ENCODE results near the gene GOLPH3L.
"Not testable (repeated sequence)": the region's sequence is repeated elsewhere in the genome, so short reads cannot be mapped to it uniquely, and the experiment has no call there.

Gene GOLPH3L

DNA sequence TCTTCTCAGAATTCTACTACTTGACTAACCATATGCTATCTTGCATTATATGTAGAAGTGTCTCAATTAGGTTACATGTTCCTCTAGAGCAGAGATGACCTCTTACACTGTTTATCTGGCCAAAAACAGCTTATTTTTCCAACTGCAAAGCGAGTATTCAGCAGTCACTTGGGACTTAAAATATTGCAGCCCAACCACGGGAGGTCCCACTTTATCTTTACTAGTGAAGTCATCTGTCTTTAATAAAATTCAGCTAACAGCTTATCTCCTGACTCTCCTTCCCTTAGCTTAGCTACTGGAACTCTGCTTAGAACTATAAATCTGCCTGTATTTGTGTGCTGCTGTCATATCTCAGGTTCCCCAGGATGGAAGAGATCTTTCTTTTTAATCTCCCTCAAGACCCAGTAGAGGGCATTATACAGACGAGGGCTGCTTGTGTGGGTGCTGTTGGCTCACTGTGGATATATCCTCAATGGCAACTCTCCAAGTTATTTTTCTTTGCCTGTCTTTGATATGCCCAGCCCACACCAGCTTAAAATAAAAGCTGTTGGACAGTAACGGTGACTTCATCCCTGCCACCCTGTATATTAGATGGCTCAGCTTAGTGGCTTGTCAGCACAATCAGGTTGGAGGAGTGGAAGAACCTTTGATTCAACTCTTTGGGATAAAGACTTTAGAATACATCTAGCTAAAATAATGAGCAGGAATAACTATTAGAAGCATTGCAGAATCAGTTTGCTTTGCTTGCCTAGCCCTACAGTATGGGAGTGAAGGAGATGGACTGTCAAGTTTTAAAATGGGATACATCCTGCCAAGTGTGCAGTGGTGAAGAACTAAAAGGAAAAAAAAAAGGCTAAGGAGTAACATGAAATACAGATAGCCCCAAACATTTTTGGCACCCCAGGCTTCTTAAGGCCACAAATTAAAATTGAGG, 77.1 kb downstream of the GOLPH3L start:
- DNase-seq (ENCODE audit: low read depth in 3 of 3, low spot score in 1 of 3), result no peak

DNA sequence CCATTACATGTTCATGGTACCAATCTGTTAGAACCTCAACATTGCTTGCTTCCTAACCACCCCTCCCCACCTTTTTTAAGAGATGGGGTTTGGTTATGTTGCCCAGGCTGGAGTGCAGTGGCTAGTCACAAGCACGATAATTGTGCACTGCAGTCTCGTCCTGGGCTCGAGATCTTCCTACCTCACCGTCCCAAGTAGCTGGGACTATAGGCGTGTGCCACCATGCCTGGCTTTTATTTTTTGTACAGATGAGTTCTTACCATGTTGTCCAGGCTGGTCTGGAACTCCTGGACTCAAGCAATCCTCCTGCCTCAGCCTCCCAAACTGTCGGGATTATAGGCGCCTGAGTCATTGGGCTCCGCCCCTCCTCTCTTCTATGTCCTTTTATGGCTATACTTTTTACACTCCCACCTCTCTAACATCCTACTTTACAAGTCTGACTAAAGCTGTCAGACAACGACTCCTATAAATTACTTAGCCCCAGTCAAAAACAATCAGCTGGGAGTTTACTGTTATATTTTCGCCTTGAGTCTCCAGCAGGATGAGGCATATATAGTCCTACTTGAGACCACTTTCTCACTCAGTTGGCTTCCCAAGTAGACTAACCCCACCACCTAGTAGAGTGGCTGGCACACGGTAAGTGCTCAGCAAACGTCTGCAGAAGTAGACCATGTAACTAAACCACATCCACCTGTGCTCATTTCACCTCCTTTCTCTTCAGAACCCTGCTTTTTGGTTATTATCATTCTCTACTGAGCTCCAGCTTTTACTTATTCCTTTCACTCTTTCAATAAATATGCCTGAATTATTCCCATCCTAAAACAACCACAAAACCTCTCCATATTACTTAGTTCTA, 81.4 kb downstream of the GOLPH3L start:
- DNase-seq (ENCODE audit: low read depth in 3 of 3, low spot score in 1 of 3), result no peak

DNA sequence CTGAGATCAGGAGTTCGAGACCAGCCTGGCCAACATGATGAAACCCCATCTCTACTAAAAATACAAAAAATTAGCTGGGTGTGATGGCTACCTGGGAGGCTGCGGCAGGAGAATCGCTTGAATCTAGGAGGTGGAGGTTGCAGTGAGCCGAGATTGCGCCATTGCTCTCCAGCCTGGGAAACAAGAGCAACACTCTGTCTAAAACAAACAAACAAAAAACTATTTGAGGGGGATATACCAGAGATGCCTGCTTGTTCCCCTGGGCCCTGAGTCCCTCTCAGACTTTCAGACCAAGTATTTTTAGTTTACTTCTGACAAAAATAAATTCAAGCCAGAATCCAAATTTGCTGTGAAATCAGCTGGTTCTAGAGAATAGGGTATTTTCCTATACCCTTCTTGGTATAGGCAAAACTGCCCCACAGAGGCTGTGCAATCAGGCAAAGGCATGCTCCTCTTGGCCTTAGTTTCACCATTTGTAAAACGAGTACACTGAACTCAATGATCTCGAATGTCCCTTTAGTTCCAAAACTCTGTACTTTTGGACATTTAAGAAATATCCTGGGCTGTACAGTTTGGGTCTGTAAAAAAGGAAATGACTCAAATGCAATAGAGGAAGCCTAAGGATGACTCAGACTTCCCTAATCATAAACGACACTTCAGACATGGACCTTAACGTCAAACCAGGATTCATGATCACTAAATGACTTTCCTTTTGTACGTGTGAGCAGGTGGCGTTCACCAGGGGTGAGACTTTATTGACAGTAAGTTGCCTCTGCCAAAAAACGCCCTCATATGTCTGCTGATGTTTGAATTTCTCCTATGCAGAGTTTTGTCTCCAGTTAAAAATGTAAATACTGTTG, 83.7 kb downstream of the GOLPH3L start:
- DNase-seq (ENCODE audit: low read depth in 3 of 3, low spot score in 1 of 3), result no peak

DNA sequence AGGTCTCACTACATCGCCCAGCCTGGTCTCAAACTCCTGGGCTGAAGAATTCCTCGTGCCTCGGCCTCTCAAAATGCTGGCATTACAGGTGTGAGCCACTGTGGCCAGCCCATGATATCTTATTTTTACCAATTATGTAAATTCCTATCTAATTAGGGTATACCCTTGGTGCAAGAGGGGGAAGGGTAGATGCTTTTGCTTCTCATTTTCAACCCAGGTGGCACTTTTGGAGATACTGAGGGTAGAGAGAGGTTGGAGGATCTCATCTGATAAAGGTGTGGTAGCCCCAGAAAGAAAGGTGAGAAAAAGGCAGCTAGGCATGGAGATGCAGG, 85.0 kb downstream of the GOLPH3L start:
- no peak for DNase-seq (ENCODE audit: low read depth in 3 of 3, low spot score in 1 of 3)

DNA sequence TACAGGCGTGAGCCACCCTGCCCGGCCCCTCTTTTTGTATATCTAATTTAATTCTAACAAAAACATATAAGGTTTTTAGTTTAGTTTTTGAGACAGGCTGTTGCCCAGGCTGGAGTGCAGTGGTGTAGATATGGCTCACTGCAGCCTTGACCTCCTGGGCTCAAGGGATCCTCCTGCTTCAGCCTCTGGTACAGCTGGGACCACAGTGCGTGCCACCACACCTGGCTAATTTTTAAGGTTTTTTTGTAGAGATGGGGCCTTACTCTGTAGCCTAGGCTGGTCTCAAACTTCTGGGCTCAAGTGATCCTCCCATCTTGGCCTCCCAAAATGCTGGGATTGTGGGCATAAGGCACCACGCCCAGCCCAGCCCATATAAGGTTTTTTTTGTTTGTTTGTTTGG, 86.4 kb downstream of the GOLPH3L start:
- no peak for DNase-seq (ENCODE audit: low read depth in 3 of 3, low spot score in 1 of 3)

DNA sequence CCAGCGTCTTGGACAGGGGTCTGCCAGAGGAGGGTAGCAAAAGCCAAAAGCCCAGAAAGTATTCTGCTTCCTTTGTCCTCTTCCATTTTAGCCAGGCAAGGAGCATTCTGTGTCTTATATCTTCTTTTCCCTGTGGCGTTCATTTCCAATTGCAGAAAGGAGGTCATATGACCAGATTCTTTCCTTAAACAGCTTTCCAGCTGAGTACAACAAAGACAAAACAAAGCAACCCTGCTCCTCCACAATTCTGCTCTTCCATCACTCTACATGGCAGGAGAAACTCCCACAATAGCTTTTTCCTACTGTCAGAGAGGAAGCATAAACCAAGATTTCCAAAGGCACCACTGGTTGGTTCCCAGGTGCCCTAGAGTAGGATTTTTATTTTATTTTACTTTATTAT, 87.2 kb downstream of the GOLPH3L start:
- no peak for DNase-seq (ENCODE audit: low read depth in 3 of 3, low spot score in 1 of 3)

DNA sequence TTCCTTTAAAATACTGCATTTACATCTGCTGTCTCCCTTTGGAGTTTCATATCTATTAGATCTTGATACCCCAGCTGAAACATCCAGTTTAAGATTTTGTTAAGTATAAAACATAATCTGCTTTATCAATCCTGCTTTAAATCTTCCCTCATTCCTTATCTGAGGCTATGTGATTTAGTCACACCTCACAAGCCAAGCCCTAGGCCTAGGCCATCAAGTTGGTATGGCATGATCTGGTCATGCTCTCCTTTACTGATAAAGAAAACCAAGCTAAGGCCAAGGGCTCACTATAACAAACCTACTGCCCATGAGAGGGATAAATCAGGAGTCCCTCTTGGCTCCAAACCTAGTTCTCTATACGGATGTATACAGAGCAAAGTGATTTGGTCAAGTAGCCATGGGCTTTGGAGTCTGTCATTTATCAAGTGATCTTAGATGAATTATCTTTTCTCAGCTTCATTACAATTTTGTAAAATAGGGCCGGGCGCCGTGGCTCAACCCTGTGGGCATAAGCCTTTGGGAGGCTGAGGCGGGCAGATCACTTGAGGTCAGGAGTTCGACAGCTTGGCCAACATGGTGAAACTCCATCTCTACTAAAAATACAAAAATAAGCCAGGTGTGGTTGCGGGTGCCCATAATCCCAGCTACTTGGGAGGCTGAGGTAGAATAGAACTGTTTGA, 90.4 kb downstream of the GOLPH3L start:
- DNase-seq (ENCODE audit: low read depth in 3 of 3, low spot score in 1 of 3), result no peak

DNA sequence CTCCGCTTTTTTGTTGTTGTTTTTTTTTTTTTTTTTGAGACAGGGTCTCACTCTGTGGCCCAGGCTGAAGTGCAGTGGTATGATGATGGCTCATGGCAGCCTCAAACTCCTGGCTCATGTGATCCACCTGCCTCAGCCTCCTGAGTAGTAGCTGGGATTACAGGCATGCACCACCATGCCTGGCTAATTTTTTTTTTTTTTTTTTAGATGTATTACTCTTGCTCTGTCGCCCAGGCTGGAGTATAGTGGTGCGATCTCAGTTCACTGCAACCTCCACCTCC, 91.6 kb downstream of the GOLPH3L start:
- not testable (repeated sequence) for DNase-seq (ENCODE audit: low read depth in 3 of 3, low spot score in 1 of 3)

DNA sequence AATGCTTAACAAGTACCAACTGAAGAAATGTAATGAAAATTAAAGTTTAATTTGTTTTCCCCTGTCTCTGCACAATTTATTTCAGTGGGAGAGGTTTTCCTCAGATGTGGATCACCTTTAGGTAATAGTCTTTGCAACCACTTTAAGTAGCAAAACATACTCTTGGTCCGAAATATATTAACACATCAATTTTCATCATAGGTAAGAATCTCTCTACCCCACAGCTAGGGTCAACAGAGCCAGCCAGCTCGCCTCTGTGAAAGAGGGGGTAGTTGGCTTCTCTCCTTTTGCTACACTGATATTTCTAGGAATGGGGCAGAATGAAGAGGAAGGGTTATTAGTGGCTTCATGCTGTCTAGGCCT, 92.7 kb downstream of the GOLPH3L start:
- no peak for DNase-seq (ENCODE audit: low read depth in 3 of 3, low spot score in 1 of 3)

DNA sequence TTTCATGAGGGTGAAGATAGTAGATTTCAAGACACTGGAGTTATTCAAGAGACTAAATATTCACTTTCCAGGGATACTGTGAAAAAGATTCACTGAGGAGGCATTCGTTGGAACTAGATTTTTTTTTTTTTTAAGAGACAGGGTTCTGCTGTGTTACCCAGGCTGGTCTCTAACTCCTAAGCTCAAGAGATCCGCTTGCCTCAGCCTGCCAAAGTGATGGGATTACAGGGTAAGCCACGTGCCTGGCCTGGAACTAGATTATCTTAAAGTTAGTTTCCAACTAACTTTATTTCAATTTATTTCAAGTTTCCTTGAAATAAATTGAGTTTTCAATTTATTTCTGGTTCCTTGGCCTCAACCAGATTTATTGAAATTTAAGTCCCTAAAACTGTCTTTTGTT, 93.2 kb downstream of the GOLPH3L start:
- no peak for DNase-seq (ENCODE audit: low read depth in 3 of 3, low spot score in 1 of 3)

DNA sequence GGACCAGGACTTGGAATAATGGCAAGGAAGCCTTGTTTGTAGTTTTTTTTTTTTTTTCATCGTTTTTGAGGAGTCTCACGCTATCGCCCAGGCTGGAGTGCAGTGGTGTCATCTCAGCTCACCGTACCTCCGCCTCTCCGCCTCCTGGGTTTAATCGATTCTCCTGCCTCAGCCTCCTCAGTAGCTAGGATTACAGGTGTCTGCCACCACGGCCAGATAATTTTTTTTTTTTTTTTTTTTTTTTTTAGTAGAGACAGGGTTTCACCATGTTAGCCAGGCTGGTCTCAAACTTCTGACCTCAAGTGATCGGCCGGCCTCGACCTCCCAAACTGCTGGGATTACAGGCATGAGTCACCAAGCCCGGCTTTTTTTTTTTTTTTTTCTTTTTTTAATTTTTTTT, 94.6 kb downstream of the GOLPH3L start:
- DNase-seq (ENCODE audit: low read depth in 3 of 3, low spot score in 1 of 3), result not testable (repeated sequence)

DNA sequence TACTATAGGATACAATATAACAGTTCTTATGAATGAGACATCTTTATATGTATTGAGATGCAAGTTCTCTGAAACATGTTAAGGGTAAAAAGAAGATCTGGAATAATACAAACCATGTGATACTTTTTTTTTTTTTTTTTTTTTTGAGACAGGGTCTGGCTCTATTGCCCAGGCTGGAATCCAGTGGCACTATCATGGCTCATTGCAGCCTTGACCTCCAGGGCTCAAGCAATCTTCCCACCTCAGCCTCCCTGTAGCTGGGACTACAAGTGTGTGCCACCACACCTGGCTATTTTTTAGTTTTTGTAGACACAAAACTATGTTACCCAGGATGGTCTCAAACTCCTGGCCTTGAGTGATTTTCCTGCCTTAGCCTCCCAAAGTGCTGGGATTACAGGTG, 95.4 kb downstream of the GOLPH3L start:
- DNase-seq (ENCODE audit: low read depth in 3 of 3, low spot score in 1 of 3), result no peak

DNA sequence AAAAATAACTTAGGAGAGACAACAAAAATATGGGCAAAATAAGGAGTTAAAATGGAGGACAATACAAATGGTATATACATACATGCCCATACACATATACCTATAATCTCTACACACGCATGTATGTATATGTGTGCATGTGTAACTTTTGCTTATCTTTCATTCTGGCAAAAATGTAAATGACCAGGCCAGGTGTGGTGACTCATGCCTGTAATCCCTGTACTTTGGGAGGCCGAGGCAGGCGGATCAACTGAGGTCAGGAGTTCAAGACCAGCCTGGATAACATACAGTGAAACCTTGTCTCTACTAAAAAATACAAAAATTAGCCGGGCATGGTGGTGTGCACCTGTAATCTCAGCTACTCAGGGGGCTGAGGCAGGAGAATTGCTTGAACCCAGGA, 98.6 kb downstream of the GOLPH3L start:
- not testable (repeated sequence) for DNase-seq (ENCODE audit: low read depth in 3 of 3, low spot score in 1 of 3)

DNA sequence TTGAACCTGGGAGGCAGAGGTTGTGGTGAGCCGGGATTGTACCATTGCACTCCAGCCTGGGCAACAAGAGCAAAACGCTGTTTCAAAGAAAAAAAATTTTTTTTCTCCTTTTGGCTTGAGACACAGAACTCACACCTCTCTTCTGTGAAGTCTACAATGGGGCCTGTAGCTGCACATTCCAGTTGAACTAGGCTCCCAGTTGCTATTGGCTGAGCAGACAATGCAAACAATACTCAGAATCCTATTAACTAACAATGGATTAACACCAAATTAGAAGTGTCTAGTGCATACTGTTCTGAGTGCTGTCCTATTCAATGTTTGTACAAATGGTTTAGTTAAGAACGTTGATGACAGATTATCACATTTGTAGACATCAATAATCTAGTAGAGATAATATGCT, 100.0 kb downstream of the GOLPH3L start:
- no peak for DNase-seq (ENCODE audit: low read depth in 3 of 3, low spot score in 1 of 3)
